ENCODE results near the gene SKI.
A peak's percentile ranks its signal among the peaks of the same experiment; 100 is the strongest.

SKI gene

DNA sequence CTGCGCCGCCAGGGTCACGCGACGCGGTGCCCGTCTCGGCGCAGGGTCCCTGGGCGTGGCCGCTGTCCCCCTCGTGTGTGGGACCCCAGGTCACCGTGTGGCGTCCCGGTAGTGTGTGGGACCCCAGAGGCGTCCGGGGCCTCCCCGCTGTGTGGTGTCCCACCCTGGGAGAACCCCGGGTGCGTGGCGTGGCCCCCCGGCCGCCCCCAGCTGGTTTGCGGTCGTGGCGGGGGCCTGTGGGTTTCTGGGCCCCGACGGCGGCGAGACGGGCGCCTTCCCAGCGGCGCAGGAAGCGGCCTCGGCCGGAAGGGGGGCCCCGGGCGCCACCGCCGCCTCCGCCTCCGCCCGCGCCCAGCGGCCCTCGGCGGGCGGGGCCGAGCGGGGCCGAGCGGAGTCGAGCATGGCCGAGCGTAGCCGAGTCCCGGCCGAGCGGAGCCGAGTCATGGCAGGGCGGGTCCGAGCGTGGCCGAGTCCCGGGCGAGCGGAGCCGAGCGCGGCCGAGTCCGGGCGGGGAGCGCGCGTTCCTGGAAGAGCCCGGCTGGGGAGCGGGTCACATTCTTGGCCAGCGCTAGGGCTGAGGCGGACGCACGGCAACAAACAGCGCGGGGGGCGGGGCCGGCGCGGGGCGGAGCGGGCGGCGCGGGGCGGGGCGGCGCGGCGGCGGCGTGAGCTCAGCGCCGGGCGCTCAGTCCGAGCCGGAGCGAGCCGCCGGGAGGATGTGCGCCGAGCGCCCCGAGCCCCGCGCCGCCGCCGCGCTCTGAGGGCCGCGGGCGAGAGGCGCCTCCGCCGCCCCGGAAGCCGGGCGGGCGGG is 568 bp upstream of the SKI start:
- DNase-seq (ENCODE audit: low read depth): peak; percentile 98
- TF ChIP-seq, protein P1, sequence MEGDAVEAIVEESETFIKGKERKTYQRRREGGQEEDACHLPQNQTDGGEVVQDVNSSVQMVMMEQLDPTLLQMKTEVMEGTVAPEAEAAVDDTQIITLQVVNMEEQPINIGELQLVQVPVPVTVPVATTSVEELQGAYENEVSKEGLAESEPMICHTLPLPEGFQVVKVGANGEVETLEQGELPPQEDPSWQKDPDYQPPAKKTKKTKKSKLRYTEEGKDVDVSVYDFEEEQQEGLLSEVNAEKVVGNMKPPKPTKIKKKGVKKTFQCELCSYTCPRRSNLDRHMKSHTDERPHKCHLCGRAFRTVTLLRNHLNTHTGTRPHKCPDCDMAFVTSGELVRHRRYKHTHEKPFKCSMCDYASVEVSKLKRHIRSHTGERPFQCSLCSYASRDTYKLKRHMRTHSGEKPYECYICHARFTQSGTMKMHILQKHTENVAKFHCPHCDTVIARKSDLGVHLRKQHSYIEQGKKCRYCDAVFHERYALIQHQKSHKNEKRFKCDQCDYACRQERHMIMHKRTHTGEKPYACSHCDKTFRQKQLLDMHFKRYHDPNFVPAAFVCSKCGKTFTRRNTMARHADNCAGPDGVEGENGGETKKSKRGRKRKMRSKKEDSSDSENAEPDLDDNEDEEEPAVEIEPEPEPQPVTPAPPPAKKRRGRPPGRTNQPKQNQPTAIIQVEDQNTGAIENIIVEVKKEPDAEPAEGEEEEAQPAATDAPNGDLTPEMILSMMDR (conservative IDR thresholded peaks at IDR 0.05; ENCODE audit: low read depth, low read length): no peak
- peak overlapping the region; percentile 72 for H3K4me3 ChIP-seq (ENCODE audit: low read depth, low read length)

DNA sequence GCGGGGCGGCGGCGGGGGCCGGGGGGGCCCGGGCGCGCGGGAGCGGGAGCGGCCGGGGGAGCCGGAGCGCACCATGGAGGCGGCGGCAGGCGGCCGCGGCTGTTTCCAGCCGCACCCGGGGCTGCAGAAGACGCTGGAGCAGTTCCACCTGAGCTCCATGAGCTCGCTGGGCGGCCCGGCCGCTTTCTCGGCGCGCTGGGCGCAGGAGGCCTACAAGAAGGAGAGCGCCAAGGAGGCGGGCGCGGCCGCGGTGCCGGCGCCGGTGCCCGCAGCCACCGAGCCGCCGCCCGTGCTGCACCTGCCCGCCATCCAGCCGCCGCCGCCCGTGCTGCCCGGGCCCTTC is 546 bp downstream of the SKI start:
- H3K4me3 ChIP-seq (ENCODE audit: low read depth, low read length): peak overlapping the region; percentile 80
- TF ChIP-seq, protein P1 (conservative IDR thresholded peaks at IDR 0.05; ENCODE audit: low read depth, low read length): no peak
- DNase-seq (ENCODE audit: low read depth): peak; percentile 50

DNA sequence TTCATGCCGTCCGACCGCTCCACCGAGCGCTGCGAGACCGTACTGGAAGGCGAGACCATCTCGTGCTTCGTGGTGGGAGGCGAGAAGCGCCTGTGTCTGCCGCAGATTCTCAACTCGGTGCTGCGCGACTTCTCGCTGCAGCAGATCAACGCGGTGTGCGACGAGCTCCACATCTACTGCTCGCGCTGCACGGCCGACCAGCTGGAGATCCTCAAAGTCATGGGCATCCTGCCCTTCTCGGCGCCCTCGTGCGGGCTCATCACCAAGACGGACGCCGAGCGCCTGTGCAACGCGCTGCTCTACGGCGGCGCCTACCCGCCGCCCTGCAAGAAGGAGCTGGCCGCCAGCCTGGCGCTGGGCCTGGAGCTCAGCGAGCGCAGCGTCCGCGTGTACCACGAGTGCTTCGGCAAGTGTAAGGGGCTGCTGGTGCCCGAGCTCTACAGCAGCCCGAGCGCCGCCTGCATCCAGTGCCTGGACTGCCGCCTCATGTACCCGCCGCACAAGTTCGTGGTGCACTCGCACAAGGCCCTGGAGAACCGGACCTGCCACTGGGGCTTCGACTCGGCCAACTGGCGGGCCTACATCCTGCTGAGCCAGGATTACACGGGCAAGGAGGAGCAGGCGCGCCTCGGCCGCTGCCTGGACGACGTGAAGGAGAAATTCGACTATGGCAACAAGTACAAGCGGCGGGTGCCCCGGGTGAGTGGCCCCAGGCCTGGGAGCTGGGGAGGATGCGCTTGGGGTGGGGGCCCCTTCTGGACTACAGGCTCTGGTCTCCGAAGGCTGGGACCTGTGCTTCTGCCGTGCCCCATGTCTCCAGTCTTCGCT is 1.1 kb downstream of the SKI start:
- TF ChIP-seq, protein P1 (conservative IDR thresholded peaks at IDR 0.05; ENCODE audit: low read depth, low read length): peak; percentile 13
- DNase-seq (ENCODE audit: low read depth): peak; percentile 74
- H3K4me3 ChIP-seq (ENCODE audit: low read depth, low read length): peak overlapping the region; percentile 80

DNA sequence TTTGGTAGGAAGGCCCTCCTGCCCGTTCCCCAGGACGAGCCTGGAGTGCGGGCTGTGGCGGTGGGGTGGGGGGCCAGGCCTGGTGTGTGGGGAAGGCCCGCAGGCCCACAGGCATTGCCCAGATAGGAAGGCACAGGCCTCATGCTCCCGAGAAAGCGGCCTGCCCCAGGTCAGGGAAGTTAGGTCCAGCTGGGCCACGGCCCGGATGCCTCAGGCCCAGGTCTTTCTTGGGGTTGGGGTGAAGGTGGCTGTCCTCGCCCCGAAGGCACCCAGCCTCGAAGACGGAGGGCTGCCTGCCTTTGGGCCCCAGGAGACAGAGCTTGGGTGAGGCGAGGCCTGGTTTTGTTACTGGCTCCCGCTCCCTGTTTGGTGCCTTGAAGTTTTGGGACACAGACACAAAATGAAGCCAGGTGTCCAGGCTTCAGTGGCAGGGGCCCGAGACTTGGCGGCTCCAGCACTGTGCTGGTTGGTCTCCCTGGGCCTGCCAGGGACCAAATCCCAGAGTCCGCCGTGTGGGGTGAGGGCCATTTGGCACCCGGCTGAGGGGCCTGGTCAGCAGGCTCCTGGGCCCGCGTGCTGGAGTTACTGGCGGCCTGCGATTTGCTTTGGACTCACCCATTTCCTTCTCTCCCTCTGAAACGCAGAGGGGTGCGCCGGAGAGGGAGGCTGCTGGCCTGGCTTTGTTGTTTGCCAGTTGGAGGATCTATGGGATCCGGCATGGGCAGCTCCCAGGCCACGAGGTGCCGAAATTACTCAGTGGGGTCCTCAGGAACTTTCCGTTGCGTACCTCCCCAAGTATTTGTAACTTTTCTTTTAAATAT is 2.0 kb downstream of the SKI start:
- TF ChIP-seq, protein P1 (conservative IDR thresholded peaks at IDR 0.05; ENCODE audit: low read depth, low read length): no peak
- H3K4me3 ChIP-seq (ENCODE audit: low read depth, low read length): peak overlapping the region; percentile 80
- DNase-seq (ENCODE audit: low read depth): peak; percentile 53

DNA sequence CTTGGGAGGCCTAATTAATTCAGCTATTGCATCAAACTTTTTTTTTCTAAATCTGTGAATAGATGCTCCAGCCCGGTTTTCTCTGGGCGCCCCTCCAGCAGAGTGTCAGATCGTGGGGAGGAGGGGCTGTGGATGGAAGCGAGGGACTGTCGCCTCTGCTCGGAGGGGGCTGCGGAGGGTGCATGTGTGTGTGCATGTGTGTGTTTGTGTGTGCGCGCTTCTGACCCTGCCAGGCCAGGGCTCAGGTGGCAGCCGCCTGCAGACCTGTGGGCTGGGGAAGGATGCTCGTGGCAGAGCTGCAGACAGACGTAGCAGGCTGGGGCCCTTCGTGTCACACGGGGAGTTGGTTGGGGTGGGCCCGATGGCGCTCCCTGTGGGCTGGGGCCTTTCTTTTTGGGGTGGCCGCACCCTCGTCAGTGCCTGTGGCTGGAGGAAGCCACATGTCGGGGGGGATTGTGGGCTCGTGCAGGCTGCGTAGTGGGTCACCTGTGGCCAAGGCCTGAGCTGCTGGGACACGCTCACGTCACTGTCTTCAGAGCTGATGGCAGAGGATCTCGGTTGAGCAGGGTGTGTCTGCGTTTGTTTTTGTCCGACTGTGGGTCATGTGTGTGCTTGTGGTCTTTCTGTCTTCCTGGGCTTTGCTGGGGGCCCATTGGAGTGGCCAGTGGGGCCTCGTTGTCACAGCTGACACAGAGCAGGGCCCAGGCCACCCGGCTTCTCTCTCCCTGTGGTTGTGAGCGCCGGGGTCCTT is 2.8 kb downstream of the SKI start:
- H3K4me3 ChIP-seq (ENCODE audit: low read depth, low read length): peak overlapping the region; percentile 80
- DNase-seq (ENCODE audit: low read depth): no peak
- TF ChIP-seq, protein P1 (conservative IDR thresholded peaks at IDR 0.05; ENCODE audit: low read depth, low read length): no peak

Measured in choroid plexus epithelial cell (primary cell).